HG03159 (cell line): ENCODE data around the gene AKR7A2.

ENCODE experiments used
- ATAC-seq: cut with Tn5 transposase; IDR thresholded peaks from one replicate; pipeline ENCODE4 v1.9.1; 2021; ENCODE audit warnings: mild to moderate bottlenecking, moderate library complexity; ENCODE audit not compliant: unreplicated experiment

The AKR7A2 gene

GRCh38 chr1:19311931-19312781 lies at the start of gene AKR7A2, which contains the start of gene SLC66A1:
Gene AKR7A2 (minus strand): TSS chr1:19312144. CDS start chr1:19312124, 20 bp downstream.
Gene SLC66A1 (plus strand): TSS chr1:19312326. CDS start chr1:19317678, 5,352 bp downstream.
- ATAC-seq = peak; percentile 66

GRCh38 chr1:19360843-19361610 lies 49.1 kb upstream of the AKR7A2 start:
- ATAC-seq = no peak

- no peak for ATAC-seq
These were observed 48.5 kb upstream of the AKR7A2 start for GRCh38 chr1:19360432-19360831.

GRCh38 chr1:19360016-19360415 lies 48.1 kb upstream of the AKR7A2 start:
- ATAC-seq = no peak

DNA sequence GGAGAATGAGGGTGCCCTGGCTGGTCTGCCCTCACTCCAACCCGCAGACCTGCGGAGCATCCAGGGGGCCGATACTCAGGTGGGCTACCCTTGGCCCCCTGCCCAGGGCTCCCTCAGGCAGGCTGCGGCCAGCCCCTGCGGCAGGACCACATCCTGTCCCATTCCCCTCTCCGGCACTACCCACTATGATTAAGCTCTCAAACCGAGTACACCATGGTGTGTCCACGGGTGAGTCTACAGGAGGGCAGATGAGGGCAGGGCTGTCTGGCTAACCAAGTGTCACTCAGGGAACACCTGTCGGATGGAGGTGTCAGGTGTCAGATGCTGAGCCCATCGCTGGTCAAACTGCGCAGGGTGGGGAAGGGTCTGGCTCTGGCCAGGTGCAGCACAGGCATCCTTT lies 47.4 kb upstream of the AKR7A2 start:
- ATAC-seq = no peak

- ATAC-seq = no peak
These were observed 46.8 kb upstream of the AKR7A2 start for GRCh38 chr1:19358710-19359109.

DNA sequence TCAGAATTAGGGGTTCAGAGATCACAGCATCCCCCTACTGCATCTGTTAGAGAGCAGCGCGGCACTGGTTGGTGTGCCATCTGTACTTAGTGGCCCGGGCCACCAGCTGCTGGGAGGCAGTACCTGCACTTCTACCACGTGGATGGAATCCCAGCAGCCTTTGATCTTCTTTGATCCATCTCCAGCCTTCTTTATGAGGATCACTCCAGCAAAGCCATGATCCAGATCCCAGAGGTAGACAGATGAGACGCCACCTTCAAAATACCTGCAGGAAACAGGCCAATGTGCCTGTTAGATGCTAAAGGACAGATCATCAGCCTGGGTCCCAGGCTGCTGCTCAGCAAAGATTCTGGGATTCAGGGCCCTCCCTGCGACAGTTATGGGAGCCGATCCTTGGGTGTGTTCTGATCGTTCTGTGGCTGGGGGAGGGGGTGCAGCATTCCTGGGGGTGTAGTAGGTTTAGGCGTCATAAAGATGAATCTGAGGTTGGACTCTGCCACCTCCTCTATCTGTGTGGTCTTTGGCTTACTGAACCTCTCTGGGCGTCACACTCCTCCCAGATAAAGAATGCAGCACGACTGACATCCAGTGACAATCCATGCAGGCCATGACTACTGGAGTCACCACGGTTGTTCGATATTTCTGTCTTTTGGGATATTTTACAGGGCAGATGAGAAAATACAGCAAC lies 45.5 kb upstream of the AKR7A2 start:
- no peak for ATAC-seq

GRCh38 chr1:19356266-19356665 lies 44.3 kb upstream of the AKR7A2 start:
- no peak for ATAC-seq

DNA sequence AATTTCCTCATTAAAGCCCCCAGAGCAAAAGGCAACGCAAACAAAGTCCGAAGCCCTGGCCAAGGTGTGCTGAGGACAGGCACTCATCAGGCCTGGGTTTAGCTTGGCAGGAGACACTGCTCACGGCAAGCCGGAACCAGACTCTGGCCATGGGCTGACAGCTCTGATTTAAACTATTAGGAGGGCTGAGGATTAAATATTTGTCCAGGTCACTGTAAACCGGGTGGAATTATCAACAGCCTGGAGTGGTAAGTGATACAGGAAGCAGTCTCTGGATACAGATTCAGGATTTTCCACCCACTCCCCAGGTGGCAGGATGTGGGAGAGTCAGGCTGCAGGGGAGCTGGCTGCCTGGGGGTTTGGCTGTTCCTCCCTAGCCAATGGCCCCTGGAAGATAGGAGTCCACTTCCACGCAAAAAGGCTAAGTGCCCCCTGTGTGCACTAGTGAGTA lies 42.6 kb upstream of the AKR7A2 start:
- ATAC-seq = no peak

- no peak for ATAC-seq
These were observed 41.7 kb upstream of the AKR7A2 start for GRCh38 chr1:19353596-19353995.

DNA sequence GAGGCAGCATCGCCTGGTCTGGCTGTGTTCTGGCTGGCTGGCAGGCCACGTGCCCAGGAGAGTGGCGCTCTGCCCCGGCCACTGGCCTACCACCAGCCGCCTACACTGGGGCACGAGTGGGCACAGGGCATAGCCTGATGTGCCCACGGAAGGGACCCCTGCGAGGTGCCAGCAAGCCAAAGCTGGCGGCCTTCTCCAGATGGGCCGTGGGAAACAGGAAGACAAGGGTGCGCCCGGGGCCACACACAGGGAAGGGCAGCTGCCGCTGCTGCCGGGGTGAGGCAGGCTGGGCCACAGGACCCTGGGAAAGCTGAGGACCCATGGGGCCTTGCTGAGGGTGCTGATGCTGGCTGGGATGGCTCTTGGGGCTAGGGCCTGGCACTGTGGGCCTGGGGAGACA lies 40.9 kb upstream of the AKR7A2 start:
- ATAC-seq = no peak

GRCh38 chr1:19351873-19352272 lies 39.9 kb upstream of the AKR7A2 start:
- ATAC-seq = no peak

GRCh38 chr1:19350566-19350965 lies 38.6 kb upstream of the AKR7A2 start:
- ATAC-seq = no peak

- ATAC-seq = no peak
These were observed 38.1 kb upstream of the AKR7A2 start for GRCh38 chr1:19349999-19350398.

DNA sequence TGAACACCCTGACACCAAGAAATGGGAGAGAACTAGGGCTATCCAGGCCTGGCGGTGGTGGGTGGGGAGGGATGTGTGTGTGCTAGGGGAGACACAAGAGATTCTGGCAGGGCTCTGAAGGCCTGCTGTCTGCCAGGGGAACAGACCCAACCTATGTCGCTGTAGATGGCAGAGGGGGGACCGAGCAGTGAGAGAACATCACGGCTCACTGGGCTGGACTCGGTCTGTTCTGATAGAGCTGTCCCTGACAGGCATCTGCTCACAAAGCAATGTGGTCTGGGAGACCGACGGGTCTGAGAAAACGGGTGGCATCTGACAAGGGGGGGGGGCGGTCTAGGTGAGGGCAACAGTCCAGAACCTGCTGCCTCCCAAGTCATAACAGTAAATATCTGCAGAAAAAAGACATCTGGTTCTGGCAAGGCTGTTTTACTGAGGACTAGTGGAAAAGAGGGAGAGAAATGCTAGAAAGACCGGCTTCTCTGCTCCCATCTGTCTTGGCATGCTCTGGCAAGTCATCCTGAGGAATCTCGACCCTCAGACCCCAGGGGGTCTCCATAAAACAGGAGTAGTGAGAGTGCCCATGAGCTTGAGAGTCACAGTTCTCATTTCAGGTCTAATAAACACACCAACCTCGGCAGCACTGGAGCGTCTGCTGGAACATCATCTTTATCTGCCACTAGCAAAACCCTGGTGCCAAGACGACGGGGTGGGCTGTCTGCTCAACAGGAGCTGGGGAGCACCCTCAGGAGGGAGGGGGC lies 36.7 kb upstream of the AKR7A2 start:
- ATAC-seq = no peak

GRCh38 chr1:19347533-19348172 lies 35.7 kb upstream of the AKR7A2 start:
- no peak for ATAC-seq

DNA sequence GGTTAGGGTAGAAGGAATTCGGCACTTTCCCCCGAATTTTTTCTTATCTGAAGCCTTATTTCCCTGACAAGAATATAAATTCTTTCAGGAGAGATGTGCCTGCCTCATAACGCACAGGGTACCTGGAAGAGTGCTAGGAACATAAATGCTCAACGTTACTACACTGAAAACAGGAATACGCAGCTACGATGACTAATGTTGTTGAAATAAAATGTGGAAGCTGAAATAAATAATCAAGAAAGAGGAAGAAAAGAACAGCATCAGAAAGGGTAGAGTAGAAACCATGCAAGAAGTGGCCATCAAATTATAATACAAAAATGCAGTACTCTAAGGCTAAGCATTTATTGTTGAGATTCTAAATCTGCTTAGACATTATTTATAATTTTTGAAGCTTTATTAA lies 34.1 kb upstream of the AKR7A2 start:
- ATAC-seq = no peak

GRCh38 chr1:19345391-19345790 lies 33.4 kb upstream of the AKR7A2 start:
- ATAC-seq = no peak

- ATAC-seq = no peak
These were observed 32.9 kb upstream of the AKR7A2 start for GRCh38 chr1:19344831-19345230.

DNA sequence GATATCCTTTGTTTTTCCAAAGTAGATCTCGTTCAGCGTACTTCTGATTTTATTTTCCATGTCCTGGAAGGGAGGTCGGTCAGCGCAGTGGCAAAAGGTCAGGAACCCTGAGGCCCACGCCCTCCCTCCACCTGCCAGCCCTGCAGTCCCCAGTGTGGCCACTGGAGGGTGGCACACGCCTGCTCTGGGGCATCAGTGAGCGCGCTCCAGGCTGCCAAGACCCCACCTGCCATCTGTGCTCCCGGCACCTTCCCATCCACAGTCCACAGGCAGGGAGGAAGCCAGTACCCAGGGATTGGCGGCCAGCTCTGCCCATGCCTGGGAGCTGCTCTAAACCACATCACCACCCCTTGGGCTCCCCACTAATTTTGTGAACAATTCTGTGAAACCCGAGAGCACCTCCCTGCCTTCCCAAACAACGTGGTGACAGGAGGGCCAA lies 32.4 kb upstream of the AKR7A2 start:
- no peak for ATAC-seq
